SK-N-SH (cell line): ENCODE results near the gene PNPLA4. TPM values are rescaled to one million over a fixed set of nuclear protein-coding genes. Genes with fewer than 3 reads are reported as not detected.

ENCODE experiments used
- CTCF ChIA-PET: fragments of 300-600, 350-600 bp; formaldehyde crosslinking; extraction: SDS; loops from one replicate; lab custom pipeline; 2021; lab: Yijun Ruan, JAX
- POLR2A ChIA-PET: fragments of 350-600 bp; sonication (Branson Sonifier 250); formaldehyde crosslinking; extraction: SDS; loops from one replicate; lab custom pipeline; 2020; ENCODE audit warnings: antibody characterized with exemption, inconsistent platforms; lab: Yijun Ruan, JAX
- DNase-seq: peaks from one replicate; pipeline ENCODE4 v3.0.0; 2012
- H2AFZ ChIP-seq: fragments of 200-600 bp; sonication (generic); 2 replicates; pipeline ENCODE4 v1.8.1; 2016; ENCODE audit warnings: antibody characterized with exemption, mild to moderate bottlenecking, low read depth
- H3F3A ChIP-seq: fragments of 200-600 bp; sonication (generic); replicated peaks from 2 replicates; pipeline ENCODE3; 2016; ENCODE audit warnings: antibody characterized with exemption, mild to moderate bottlenecking; ENCODE audit not compliant: insufficient read depth
- H3K27ac ChIP-seq, 2 experiments: fragments of 200-500 bp in 1 of 2; fragments of 200-600 bp in 1 of 2; sonication (Bioruptor generic) in 1 of 2; sonication (generic), shearing (Covaris generic) in 1 of 2; 2 replicates each; pipeline versions ENCODE4 v1.5.1 to v1.6.1; 2014 to 2016; ENCODE audit warnings: low read depth in 2 of 2, inconsistent platforms in 1 of 2, low read length in 1 of 2, mild to moderate bottlenecking in 1 of 2, mixed read lengths in 1 of 2
- H3K27me3 ChIP-seq: fragments of 200-600 bp; sonication (generic), shearing (Covaris generic); 2 replicates; pipeline ENCODE4 v1.6.1; 2016; ENCODE audit warnings: mixed run types; ENCODE audit not compliant: insufficient read depth
- H3K36me3 ChIP-seq, 2 experiments: fragments of 200-500 bp in 1 of 2; fragments of 200-600 bp in 1 of 2; sonication (Bioruptor generic) in 1 of 2; sonication (generic) in 1 of 2; replicated peaks in 1 of 2; 2 replicates each; pipeline versions ENCODE3 to v1.5.1; 2014 to 2016; ENCODE audit warnings: low read length in 1 of 2, mild to moderate bottlenecking in 1 of 2; ENCODE audit not compliant: insufficient read depth in 2 of 2, control insufficient read depth in 1 of 2
- H3K4me1 ChIP-seq, 2 experiments: fragments of 200-500 bp in 1 of 2; fragments of 200-600 bp in 1 of 2; sonication (Bioruptor generic) in 1 of 2; sonication (generic), shearing (Covaris generic) in 1 of 2; 2 replicates each; pipeline versions ENCODE4 v1.5.1 to v1.6.1; 2014 to 2016; ENCODE audit warnings: low read depth in 1 of 2, low read length in 1 of 2, mixed run types in 1 of 2; ENCODE audit not compliant: insufficient read depth in 2 of 2, control insufficient read depth in 1 of 2
- H3K4me2 ChIP-seq: fragments of 200-600 bp; sonication (generic), shearing (Covaris generic); 2 replicates; pipeline ENCODE4 v1.6.1; 2017; ENCODE audit warnings: mixed run types
- H3K4me3 ChIP-seq, 2 experiments: fragments of 200-500 bp in 1 of 2; fragments of 200-600 bp in 1 of 2; sonication (Bioruptor generic) in 1 of 2; sonication (generic), shearing (Covaris generic) in 1 of 2; 2 replicates each; pipeline versions ENCODE4 v1.5.1 to v1.8.1; 2014 to 2016; ENCODE audit warnings: low read depth in 2 of 2, inconsistent platforms in 1 of 2, low read length in 1 of 2, mild to moderate bottlenecking in 1 of 2, mixed read lengths in 1 of 2, moderate library complexity in 1 of 2
- H3K79me2 ChIP-seq: fragments of 200-600 bp; sonication (generic); 2 replicates; pipeline ENCODE4 v1.8.1; 2017; ENCODE audit warnings: mild to moderate bottlenecking; ENCODE audit not compliant: insufficient read depth
- H3K9ac ChIP-seq: fragments of 200-600 bp; sonication (generic); 2 replicates; pipeline ENCODE4 v1.6.1; 2017; ENCODE audit warnings: mixed run types
- H3K9me2 ChIP-seq: fragments of 200-600 bp; sonication (generic); 2 replicates; pipeline ENCODE4 v1.6.1; 2017; ENCODE audit warnings: mixed run types
- H3K9me3 ChIP-seq: fragments of 200-600 bp; sonication (generic); 2 replicates; pipeline ENCODE4 v1.6.1; 2017; ENCODE audit warnings: mixed run types, mild to moderate bottlenecking, moderate library complexity
- H4K20me1 ChIP-seq: fragments of 200-600 bp; sonication (generic); 2 replicates; pipeline ENCODE4 v1.6.1; 2017; ENCODE audit warnings: mild to moderate bottlenecking, mixed run types; ENCODE audit not compliant: insufficient read depth
- ELF1 ChIP-seq: IDR thresholded peaks from 2 replicates; pipeline ENCODE4 v1.4.0; 2012
- FOSL2 ChIP-seq: IDR thresholded peaks from 2 replicates; pipeline ENCODE4 v1.4.0; 2012; ENCODE audit warnings: low read depth, mild to moderate bottlenecking, moderate library complexity, borderline replicate concordance
- GABPA ChIP-seq: IDR thresholded peaks from 2 replicates; pipeline ENCODE4 v1.4.0; 2012; ENCODE audit warnings: low read depth, mild to moderate bottlenecking
- MEF2A ChIP-seq: IDR thresholded peaks from 2 replicates; pipeline ENCODE4 v1.4.0; 2012; ENCODE audit warnings: low read depth, borderline replicate concordance
- NRF1 ChIP-seq: IDR thresholded peaks from 2 replicates; pipeline ENCODE4 v1.6.1; 2012; ENCODE audit warnings: low read depth, mild to moderate bottlenecking, low read length
- POLR2AphosphoS5 ChIP-seq: IDR thresholded peaks from 2 replicates; pipeline ENCODE4 v1.6.1; 2012; ENCODE audit warnings: low read depth, low read length
- RCOR1 ChIP-seq: fragments of 150-350 bp; IDR thresholded peaks from 2 replicates; pipeline ENCODE4 v1.6.1; 2017; ENCODE audit warnings: antibody characterized with exemption, low read length
- YY1 ChIP-seq: IDR thresholded peaks from 2 replicates; pipeline ENCODE4 v1.4.0; 2012; ENCODE audit warnings: low read depth, mild to moderate bottlenecking
- WGBS: methylation state at CpG from one replicate; pipeline ENCODE4 v1.1.6; 2017; ENCODE audit warnings: low lambda C conversion rate; 5-methylcytosine and 5-hydroxymethylcytosine counted together
- polyA plus RNA-seq, 3 experiments: library from polyadenylated mRNA; depleted of rRNA; stranded (reverse); fragments of >200 nt; gene quantifications; 2 replicates each; pipeline ENCODE4 v1.2.3, GENCODE V29; 2012
- TF ChIP-seq, protein P1 (sequence below): IDR thresholded peaks from 2 replicates; pipeline ENCODE4 v1.6.1; 2012; ENCODE audit warnings: mild to moderate bottlenecking, low read depth, low read length, moderate library complexity
- TF ChIP-seq, protein P2 (sequence below): IDR thresholded peaks from 2 replicates; pipeline ENCODE4 v1.4.0; 2012; ENCODE audit warnings: low read depth, borderline replicate concordance
- TF ChIP-seq, protein P3 (sequence below): fragments of 150-350 bp; IDR thresholded peaks from 2 replicates; pipeline ENCODE4 v1.6.1; 2017; ENCODE audit warnings: antibody characterized with exemption, low read length, low read depth, borderline replicate concordance

The PNPLA4 gene
- polyA plus RNA-seq, 1 of the 3 experiments (the other 2 are of a cell fraction): 13.4 TPM

DNA sequence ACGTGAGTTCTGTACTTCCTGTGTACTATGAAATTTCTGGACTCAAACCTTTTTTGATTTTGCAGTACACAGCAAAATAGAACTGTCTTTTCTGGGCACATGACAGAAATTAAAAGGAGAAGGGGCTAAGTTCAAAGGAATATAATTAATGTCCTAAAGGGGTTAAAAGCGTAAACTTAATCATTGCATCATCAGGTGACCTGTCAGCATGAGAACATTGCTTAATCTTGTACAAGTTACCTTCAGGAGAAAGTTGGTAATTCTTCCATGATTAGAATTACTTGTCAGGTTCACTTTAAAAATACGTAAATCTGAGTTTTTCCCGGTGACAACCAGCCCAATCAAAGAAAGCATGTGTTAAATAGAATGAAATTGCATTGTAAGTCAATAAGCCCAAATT is 43.2 kb upstream of the PNPLA4 start (continued):
- TF ChIP-seq, protein P1, sequence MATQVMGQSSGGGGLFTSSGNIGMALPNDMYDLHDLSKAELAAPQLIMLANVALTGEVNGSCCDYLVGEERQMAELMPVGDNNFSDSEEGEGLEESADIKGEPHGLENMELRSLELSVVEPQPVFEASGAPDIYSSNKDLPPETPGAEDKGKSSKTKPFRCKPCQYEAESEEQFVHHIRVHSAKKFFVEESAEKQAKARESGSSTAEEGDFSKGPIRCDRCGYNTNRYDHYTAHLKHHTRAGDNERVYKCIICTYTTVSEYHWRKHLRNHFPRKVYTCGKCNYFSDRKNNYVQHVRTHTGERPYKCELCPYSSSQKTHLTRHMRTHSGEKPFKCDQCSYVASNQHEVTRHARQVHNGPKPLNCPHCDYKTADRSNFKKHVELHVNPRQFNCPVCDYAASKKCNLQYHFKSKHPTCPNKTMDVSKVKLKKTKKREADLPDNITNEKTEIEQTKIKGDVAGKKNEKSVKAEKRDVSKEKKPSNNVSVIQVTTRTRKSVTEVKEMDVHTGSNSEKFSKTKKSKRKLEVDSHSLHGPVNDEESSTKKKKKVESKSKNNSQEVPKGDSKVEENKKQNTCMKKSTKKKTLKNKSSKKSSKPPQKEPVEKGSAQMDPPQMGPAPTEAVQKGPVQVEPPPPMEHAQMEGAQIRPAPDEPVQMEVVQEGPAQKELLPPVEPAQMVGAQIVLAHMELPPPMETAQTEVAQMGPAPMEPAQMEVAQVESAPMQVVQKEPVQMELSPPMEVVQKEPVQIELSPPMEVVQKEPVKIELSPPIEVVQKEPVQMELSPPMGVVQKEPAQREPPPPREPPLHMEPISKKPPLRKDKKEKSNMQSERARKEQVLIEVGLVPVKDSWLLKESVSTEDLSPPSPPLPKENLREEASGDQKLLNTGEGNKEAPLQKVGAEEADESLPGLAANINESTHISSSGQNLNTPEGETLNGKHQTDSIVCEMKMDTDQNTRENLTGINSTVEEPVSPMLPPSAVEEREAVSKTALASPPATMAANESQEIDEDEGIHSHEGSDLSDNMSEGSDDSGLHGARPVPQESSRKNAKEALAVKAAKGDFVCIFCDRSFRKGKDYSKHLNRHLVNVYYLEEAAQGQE: no peak
- TF ChIP-seq, protein P2, sequence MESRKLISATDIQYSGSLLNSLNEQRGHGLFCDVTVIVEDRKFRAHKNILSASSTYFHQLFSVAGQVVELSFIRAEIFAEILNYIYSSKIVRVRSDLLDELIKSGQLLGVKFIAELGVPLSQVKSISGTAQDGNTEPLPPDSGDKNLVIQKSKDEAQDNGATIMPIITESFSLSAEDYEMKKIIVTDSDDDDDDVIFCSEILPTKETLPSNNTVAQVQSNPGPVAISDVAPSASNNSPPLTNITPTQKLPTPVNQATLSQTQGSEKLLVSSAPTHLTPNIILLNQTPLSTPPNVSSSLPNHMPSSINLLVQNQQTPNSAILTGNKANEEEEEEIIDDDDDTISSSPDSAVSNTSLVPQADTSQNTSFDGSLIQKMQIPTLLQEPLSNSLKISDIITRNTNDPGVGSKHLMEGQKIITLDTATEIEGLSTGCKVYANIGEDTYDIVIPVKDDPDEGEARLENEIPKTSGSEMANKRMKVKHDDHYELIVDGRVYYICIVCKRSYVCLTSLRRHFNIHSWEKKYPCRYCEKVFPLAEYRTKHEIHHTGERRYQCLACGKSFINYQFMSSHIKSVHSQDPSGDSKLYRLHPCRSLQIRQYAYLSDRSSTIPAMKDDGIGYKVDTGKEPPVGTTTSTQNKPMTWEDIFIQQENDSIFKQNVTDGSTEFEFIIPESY: no peak
- TF ChIP-seq POLR2AphosphoS5 (no peak), YY1 (no peak), RCOR1 (no peak)
- TF ChIP-seq, protein P3, sequence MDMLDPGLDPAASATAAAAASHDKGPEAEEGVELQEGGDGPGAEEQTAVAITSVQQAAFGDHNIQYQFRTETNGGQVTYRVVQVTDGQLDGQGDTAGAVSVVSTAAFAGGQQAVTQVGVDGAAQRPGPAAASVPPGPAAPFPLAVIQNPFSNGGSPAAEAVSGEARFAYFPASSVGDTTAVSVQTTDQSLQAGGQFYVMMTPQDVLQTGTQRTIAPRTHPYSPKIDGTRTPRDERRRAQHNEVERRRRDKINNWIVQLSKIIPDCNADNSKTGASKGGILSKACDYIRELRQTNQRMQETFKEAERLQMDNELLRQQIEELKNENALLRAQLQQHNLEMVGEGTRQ: no peak

DNA sequence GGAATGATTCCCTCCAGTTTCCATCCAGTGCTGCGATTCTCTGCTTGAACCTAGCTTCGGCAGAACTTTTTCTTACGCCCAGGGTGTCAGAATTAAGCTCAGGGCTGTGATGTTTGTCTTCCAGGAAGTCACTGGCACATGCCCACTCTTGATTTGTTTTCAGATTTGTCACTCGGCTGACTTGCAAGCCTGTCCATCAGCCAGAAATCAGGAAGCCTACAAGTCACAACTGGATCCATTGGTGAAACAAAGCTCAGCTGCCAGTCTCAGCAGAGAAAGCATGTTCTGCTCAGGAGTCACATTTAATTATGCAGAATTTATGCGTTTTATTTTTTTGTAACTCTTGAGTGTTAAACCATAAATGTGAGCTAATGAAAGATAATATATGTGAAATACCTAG is 38.2 kb upstream of the PNPLA4 start:
- DNase-seq: no peak
- Histone ChIP-seq H3K9me2 (no peaks in the 10 kb centered on the region), H2AFZ (no peak overlapping the region), H3K4me3 (no peak overlapping the region), H3K27ac (no peak overlapping the region), H3K4me2 (no peak overlapping the region), H3K27me3 (no peaks in the 10 kb centered on the region), H4K20me1 (no peaks in the 10 kb centered on the region), H3K79me2 (no peaks in the 10 kb centered on the region), H3K9me3 (no peaks in the 10 kb centered on the region), H3K4me1 (no peaks in the 10 kb centered on the region), H3F3A (no peaks in the 10 kb centered on the region), H3K9ac (no peak overlapping the region), H3K36me3 (no peaks in the 10 kb centered on the region)
- ChIA-PET CTCF (no interaction called here), POLR2A (no interaction called here)
- TF ChIP-seq ELF1: no peak
- TF ChIP-seq YY1: no peak
- TF ChIP-seq FOSL2: no peak
- TF ChIP-seq NRF1: no peak
- TF ChIP-seq, protein P3: no peak
- no peak for TF ChIP-seq MEF2A
- no peak for TF ChIP-seq GABPA
- 27% methylated on average over 5 of the region's 5 CpGs for WGBS
